SK-N-SH treated with all-trans-retinoic acid at 6 μM for 48 hours (cell line): ENCODE results near the gene FBP2.

ENCODE experiments used
- ATAC-seq: fragments of 200-7000 bp; cut with Tn5 transposase; 3 replicates; pipeline ENCODE4 v1.9.1; 2020; ENCODE audit warnings: mild to moderate bottlenecking, moderate library complexity
- ARNTL ChIP-seq: fragments of 450-650 bp; formaldehyde crosslinking; IDR thresholded peaks from 2 replicates; pipeline ENCODE4 v1.5.0; 2020; ENCODE audit warnings: low read depth, mild to moderate bottlenecking, moderate library complexity, borderline replicate concordance
- BACH2 ChIP-seq: fragments of 250-450 bp; sonication (Bioruptor Pico); IDR thresholded peaks from 2 replicates; pipeline ENCODE4 v1.9.0; 2021; ENCODE audit warnings: mild to moderate bottlenecking, borderline replicate concordance
- CSDC2 ChIP-seq: fragments of 250-450 bp; sonication (Bioruptor Pico); IDR thresholded peaks from 2 replicates; pipeline ENCODE4 v1.5.0; 2020; ENCODE audit warnings: mild to moderate bottlenecking, moderate library complexity
- ESRRG ChIP-seq: fragments of 250-450 bp; sonication (Bioruptor Pico); IDR thresholded peaks from 2 replicates; pipeline ENCODE4 v1.6.1; 2021; ENCODE audit warnings: mild to moderate bottlenecking
- GLIS3 ChIP-seq: fragments of 250-450 bp; sonication (Bioruptor Pico); IDR thresholded peaks from 2 replicates; pipeline ENCODE4 v1.5.0; 2020; ENCODE audit warnings: mild to moderate bottlenecking, moderate library complexity
- ISL1 ChIP-seq: fragments of 250-450 bp; sonication (Bioruptor Pico); IDR thresholded peaks from 2 replicates; pipeline ENCODE4 v2.1.2; 2022; ENCODE audit warnings: mild to moderate bottlenecking, moderate library complexity
- OSR1 ChIP-seq: fragments of 250-450 bp; sonication (Bioruptor Pico); IDR thresholded peaks from 2 replicates; pipeline ENCODE4 v1.8.0; 2022; ENCODE audit warnings: moderate library complexity, mild to moderate bottlenecking, inconsistent platforms
- RARB ChIP-seq: fragments of 250-450 bp; sonication (Bioruptor Pico); IDR thresholded peaks from 2 replicates; pipeline ENCODE4 v1.8.0; 2021; ENCODE audit warnings: mild to moderate bottlenecking, moderate library complexity
- TCF4 ChIP-seq: fragments of 250-450 bp; sonication (Bioruptor Pico); IDR thresholded peaks from 2 replicates; pipeline ENCODE4 v1.8.0; 2021; ENCODE audit warnings: mild to moderate bottlenecking, moderate library complexity, borderline replicate concordance
- TOX ChIP-seq: fragments of 250-450 bp; sonication (Bioruptor Pico); IDR thresholded peaks from 2 replicates; pipeline ENCODE4 v1.8.0; 2021; ENCODE audit warnings: mild to moderate bottlenecking, moderate library complexity, borderline replicate concordance
- ZC3H10 ChIP-seq: fragments of 250-450 bp; sonication (Bioruptor Pico); IDR thresholded peaks from 2 replicates; pipeline ENCODE4 v1.5.1; 2021; ENCODE audit warnings: mild to moderate bottlenecking, moderate library complexity
- ZFP3 ChIP-seq: fragments of 250-450 bp; sonication (Bioruptor Pico); IDR thresholded peaks from 2 replicates; pipeline ENCODE4 v1.5.0; 2020; ENCODE audit warnings: mild to moderate bottlenecking, moderate library complexity
- ZFP30 ChIP-seq: fragments of 450-650 bp; formaldehyde crosslinking; IDR thresholded peaks from 2 replicates; pipeline ENCODE4 v1.5.0; 2022; ENCODE audit warnings: mild to moderate bottlenecking, moderate library complexity
- ZNF565 ChIP-seq: fragments of 450-650 bp; formaldehyde crosslinking; conservative IDR thresholded peaks from 2 replicates; pipeline ENCODE4 v1.5.0; 2020; ENCODE audit warnings: low read depth, mild to moderate bottlenecking, moderate library complexity
- ZNF70 ChIP-seq: fragments of 450-650 bp; formaldehyde crosslinking; IDR thresholded peaks from 2 replicates; pipeline ENCODE4 v1.5.0; 2020; ENCODE audit warnings: mild to moderate bottlenecking, moderate library complexity
- ZNF8 ChIP-seq: fragments of 450-650 bp; formaldehyde crosslinking; IDR thresholded peaks from 2 replicates; pipeline ENCODE4 v1.5.0; 2020; ENCODE audit warnings: mild to moderate bottlenecking, moderate library complexity
- TF ChIP-seq, protein P1 (sequence below): fragments of 250-450 bp; sonication (Bioruptor Pico); IDR thresholded peaks from 2 replicates; pipeline ENCODE4 v1.5.1; 2020; ENCODE audit warnings: low read depth, mild to moderate bottlenecking, moderate library complexity
- TF ChIP-seq, protein P2 (sequence below): fragments of 250-450 bp; sonication (Bioruptor Pico); IDR thresholded peaks from 2 replicates; pipeline ENCODE4 v1.5.1; 2021; ENCODE audit warnings: mild to moderate bottlenecking, moderate library complexity
- TF ChIP-seq, protein P3 (sequence below): fragments of 250-450 bp; sonication (Bioruptor Pico); IDR thresholded peaks from 2 replicates; pipeline ENCODE4 v1.5.0; 2020; ENCODE audit warnings: mild to moderate bottlenecking, moderate library complexity
- TF ChIP-seq, protein P4 (sequence below): fragments of 250-450 bp; sonication (Bioruptor Pico); IDR thresholded peaks from 2 replicates; pipeline ENCODE4 v1.8.0; 2020; ENCODE audit warnings: mild to moderate bottlenecking, moderate library complexity, borderline replicate concordance

FBP2 gene

DNA sequence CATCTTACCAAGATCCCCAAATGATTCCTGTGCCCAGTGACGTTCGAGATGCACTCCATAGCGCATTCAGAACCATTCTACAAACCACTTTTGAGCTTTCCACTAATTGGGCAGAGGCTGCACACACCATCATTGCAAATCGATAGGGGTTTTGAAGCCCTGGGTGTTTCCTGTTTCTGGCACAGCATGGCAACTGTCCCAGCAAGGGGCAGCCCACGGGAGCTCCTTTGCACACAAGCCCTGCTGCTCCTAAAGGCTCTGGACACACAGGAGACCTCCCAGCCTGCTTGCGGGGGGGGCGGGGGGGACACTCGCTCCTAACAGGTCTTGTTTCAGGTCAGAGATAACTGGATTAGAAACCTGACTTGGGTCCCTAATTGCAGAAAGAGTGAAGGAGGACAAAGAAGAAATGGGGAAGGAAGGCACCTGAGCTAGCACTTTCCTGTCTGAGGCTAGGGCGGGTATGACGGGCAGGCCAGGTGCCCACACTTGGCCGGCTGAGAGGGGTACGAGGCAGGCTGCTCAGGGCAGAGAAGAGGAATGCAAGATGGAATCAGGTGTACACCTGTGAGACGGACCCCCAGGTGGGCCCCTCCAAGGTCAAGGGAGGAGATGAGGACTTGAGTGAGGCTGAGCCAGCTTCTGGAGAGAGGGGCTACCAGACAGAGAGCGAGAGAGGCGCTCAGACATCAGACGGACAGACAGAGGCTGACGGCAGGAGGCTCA lies 44.9 kb upstream of the FBP2 start:
- ATAC-seq = no peak
- no peak for TF ChIP-seq ZNF565 (CRISPR knock-in tag)
- no peak for TF ChIP-seq TOX (CRISPR knock-in tag)
- no peak for TF ChIP-seq RARB (CRISPR knock-in tag)
- TF ChIP-seq, protein P1, sequence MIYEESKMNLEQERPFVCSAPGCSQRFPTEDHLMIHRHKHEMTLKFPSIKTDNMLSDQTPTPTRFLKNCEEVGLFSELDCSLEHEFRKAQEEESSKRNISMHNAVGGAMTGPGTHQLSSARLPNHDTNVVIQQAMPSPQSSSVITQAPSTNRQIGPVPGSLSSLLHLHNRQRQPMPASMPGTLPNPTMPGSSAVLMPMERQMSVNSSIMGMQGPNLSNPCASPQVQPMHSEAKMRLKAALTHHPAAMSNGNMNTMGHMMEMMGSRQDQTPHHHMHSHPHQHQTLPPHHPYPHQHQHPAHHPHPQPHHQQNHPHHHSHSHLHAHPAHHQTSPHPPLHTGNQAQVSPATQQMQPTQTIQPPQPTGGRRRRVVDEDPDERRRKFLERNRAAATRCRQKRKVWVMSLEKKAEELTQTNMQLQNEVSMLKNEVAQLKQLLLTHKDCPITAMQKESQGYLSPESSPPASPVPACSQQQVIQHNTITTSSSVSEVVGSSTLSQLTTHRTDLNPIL (CRISPR knock-in tag) = no peak
- TF ChIP-seq TCF4 (CRISPR knock-in tag) = no peak
- no peak for TF ChIP-seq ZC3H10 (CRISPR knock-in tag)
- TF ChIP-seq, protein P2, sequence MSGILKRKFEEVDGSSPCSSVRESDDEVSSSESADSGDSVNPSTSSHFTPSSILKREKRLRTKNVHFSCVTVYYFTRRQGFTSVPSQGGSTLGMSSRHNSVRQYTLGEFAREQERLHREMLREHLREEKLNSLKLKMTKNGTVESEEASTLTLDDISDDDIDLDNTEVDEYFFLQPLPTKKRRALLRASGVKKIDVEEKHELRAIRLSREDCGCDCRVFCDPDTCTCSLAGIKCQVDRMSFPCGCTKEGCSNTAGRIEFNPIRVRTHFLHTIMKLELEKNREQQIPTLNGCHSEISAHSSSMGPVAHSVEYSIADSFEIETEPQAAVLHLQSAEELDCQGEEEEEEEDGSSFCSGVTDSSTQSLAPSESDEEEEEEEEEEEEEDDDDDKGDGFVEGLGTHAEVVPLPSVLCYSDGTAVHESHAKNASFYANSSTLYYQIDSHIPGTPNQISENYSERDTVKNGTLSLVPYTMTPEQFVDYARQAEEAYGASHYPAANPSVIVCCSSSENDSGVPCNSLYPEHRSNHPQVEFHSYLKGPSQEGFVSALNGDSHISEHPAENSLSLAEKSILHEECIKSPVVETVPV (CRISPR knock-in tag) = no peak
- no peak for TF ChIP-seq CSDC2 (CRISPR knock-in tag)
- no peak for TF ChIP-seq ZFP3 (CRISPR knock-in tag)
- no peak for TF ChIP-seq ZNF8 (CRISPR knock-in tag)
- no peak for TF ChIP-seq ZFP30 (CRISPR knock-in tag)
- no peak for TF ChIP-seq GLIS3
- TF ChIP-seq OSR1 (CRISPR knock-in tag) = no peak
- TF ChIP-seq, protein P3, sequence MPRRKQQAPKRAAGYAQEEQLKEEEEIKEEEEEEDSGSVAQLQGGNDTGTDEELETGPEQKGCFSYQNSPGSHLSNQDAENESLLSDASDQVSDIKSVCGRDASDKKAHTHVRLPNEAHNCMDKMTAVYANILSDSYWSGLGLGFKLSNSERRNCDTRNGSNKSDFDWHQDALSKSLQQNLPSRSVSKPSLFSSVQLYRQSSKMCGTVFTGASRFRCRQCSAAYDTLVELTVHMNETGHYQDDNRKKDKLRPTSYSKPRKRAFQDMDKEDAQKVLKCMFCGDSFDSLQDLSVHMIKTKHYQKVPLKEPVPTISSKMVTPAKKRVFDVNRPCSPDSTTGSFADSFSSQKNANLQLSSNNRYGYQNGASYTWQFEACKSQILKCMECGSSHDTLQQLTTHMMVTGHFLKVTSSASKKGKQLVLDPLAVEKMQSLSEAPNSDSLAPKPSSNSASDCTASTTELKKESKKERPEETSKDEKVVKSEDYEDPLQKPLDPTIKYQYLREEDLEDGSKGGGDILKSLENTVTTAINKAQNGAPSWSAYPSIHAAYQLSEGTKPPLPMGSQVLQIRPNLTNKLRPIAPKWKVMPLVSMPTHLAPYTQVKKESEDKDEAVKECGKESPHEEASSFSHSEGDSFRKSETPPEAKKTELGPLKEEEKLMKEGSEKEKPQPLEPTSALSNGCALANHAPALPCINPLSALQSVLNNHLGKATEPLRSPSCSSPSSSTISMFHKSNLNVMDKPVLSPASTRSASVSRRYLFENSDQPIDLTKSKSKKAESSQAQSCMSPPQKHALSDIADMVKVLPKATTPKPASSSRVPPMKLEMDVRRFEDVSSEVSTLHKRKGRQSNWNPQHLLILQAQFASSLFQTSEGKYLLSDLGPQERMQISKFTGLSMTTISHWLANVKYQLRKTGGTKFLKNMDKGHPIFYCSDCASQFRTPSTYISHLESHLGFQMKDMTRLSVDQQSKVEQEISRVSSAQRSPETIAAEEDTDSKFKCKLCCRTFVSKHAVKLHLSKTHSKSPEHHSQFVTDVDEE (CRISPR knock-in tag) = no peak
- TF ChIP-seq BACH2 = no peak
- TF ChIP-seq, protein P4, sequence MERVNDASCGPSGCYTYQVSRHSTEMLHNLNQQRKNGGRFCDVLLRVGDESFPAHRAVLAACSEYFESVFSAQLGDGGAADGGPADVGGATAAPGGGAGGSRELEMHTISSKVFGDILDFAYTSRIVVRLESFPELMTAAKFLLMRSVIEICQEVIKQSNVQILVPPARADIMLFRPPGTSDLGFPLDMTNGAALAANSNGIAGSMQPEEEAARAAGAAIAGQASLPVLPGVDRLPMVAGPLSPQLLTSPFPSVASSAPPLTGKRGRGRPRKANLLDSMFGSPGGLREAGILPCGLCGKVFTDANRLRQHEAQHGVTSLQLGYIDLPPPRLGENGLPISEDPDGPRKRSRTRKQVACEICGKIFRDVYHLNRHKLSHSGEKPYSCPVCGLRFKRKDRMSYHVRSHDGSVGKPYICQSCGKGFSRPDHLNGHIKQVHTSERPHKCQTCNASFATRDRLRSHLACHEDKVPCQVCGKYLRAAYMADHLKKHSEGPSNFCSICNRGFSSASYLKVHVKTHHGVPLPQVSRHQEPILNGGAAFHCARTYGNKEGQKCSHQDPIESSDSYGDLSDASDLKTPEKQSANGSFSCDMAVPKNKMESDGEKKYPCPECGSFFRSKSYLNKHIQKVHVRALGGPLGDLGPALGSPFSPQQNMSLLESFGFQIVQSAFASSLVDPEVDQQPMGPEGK (CRISPR knock-in tag) = no peak

DNA sequence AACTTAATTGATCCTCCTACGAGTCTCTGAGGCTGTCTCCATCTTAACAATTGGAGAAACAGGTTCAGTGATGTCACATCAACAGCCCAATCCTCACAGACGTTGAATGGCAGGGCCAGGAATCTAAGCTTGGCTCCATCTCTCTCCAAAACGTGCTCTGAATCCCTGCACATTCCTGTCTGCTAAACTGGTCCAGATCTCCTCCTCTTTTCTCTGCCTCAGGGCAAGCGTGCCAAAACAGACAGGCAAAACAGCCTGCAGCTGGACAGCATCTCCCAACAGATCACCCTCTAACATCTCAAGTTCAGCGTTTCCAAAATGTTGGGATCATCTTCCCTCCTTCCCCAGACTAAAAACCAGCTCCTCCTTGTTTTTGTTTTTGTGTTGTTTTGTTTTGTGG lies 39.1 kb upstream of the FBP2 start:
- TF ChIP-seq, protein P1 (CRISPR knock-in tag) = no peak
- TF ChIP-seq TCF4 (CRISPR knock-in tag) = no peak
- no peak for TF ChIP-seq RARB (CRISPR knock-in tag)
- TF ChIP-seq, protein P3 (CRISPR knock-in tag) = no peak
- TF ChIP-seq ZNF8 (CRISPR knock-in tag) = no peak
- no peak for TF ChIP-seq ARNTL (CRISPR knock-in tag)
- TF ChIP-seq BACH2 = no peak
- no peak for TF ChIP-seq ESRRG (CRISPR knock-in tag)
- TF ChIP-seq ZNF70 (CRISPR knock-in tag) = no peak
- TF ChIP-seq ISL1 (CRISPR knock-in tag) = no peak
- no peak for TF ChIP-seq ZNF565 (CRISPR knock-in tag)
- no peak for TF ChIP-seq ZFP3 (CRISPR knock-in tag)
- ATAC-seq = peak; percentile 62
